HG02571 (cell line): ENCODE results near the gene METTL26.
A peak's percentile ranks its signal among the peaks of the same experiment; 100 is the strongest.

Experiments
- ATAC-seq: cut with Tn5 transposase; IDR thresholded peaks from one replicate; pipeline ENCODE4 v1.9.1; 2021; ENCODE audit warnings: mild to moderate bottlenecking, moderate library complexity; ENCODE audit not compliant: unreplicated experiment

Gene METTL26

GRCh38 chr16:636206-637080 is at the start of gene METTL26:
TSS of gene METTL26 (minus strand) at chr16:636305. CDS start at chr16:636290, 15 bp downstream.
- ATAC-seq = peak; percentile 64

- ATAC-seq = no peak
Measured at GRCh38 chr16:684961-685696, 49.0 kb upstream of the METTL26 start.

GRCh38 chr16:684071-684794 is 48.1 kb upstream of the METTL26 start, which contains the start of gene JMJD8:
TSS of gene JMJD8 (minus strand) at chr16:684334. CDS start at chr16:684319, 15 bp downstream.
- ATAC-seq = peak; percentile 52

GRCh38 chr16:683396-684070 is 47.4 kb upstream of the METTL26 start:
- peak; percentile 3 for ATAC-seq

- no peak for ATAC-seq
Measured at GRCh38 chr16:682493-683395, 46.6 kb upstream of the METTL26 start.

- no peak for ATAC-seq
Measured at GRCh38 chr16:681746-682427, 45.8 kb upstream of the METTL26 start.

GRCh38 chr16:680967-681745 is 45.1 kb upstream of the METTL26 start:
- ATAC-seq = no peak

GRCh38 chr16:680625-680945 is 44.5 kb upstream of the METTL26 start:
- ATAC-seq = no peak

GRCh38 chr16:679814-680624 is 43.9 kb upstream of the METTL26 start, which contains the start of gene STUB1:
TSS of gene STUB1 (plus strand) at chr16:680410. CDS start at chr16:680526, 116 bp downstream.
- ATAC-seq = peak; percentile 31

GRCh38 chr16:678858-679813 is 43.0 kb upstream of the METTL26 start:
- ATAC-seq = no peak

- no peak for ATAC-seq
Measured at GRCh38 chr16:678209-678857, 42.2 kb upstream of the METTL26 start.

- ATAC-seq = no peak
Measured at GRCh38 chr16:677316-678190, 41.4 kb upstream of the METTL26 start.

GRCh38 chr16:676913-677312 is 40.8 kb upstream of the METTL26 start:
- no peak for ATAC-seq

GRCh38 chr16:676565-676902 is 40.4 kb upstream of the METTL26 start:
- ATAC-seq = no peak
